Keratinocyte (primary cell): Measurements from ENCODE around the gene NOS1.

Experiments
- EZH2 ChIP-seq: IDR thresholded peaks from one replicate; pipeline ENCODE4 v1.6.1; 2012; ENCODE audit warnings: inconsistent platforms, mild to moderate bottlenecking, low read length, moderate library complexity
- TF ChIP-seq, protein P1 (sequence below), 3 experiments: IDR thresholded peaks in 1 of 3; conservative IDR thresholded peaks in 1 of 3; optimal IDR thresholded peaks in 1 of 3; 2 replicates in 2 of 3; 3 replicates in 1 of 3; pipeline versions ENCODE3 to v1.5.1; 2011; ENCODE audit warnings: low read length in 3 of 3, mild to moderate bottlenecking in 3 of 3, moderate library complexity in 2 of 3, control low read depth in 1 of 3, inconsistent platforms in 1 of 3; ENCODE audit not compliant: insufficient read depth in 2 of 3; ENCODE audit errors: extremely low read depth in 1 of 3

DNA sequence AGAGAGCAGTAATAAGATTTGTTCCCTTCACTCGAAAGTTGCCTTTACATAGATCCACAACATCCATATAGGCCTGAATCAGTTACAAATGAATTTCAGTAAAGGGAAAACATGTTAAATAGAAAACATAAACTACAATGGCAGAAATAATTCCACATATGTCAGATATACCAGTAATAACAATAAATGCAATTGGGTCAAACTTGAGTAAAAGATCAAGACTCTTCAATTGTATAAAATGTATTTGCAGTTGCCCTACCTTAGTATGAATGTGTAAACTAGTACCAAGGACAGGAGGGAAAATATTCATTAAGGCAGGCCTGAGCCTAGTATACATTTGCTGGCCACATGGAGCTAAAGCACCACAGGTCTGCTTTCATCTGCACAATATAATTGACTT is 17.6 kb downstream of the NOS1 start:
- no peak for TF ChIP-seq EZH2
- TF ChIP-seq, protein P1, sequence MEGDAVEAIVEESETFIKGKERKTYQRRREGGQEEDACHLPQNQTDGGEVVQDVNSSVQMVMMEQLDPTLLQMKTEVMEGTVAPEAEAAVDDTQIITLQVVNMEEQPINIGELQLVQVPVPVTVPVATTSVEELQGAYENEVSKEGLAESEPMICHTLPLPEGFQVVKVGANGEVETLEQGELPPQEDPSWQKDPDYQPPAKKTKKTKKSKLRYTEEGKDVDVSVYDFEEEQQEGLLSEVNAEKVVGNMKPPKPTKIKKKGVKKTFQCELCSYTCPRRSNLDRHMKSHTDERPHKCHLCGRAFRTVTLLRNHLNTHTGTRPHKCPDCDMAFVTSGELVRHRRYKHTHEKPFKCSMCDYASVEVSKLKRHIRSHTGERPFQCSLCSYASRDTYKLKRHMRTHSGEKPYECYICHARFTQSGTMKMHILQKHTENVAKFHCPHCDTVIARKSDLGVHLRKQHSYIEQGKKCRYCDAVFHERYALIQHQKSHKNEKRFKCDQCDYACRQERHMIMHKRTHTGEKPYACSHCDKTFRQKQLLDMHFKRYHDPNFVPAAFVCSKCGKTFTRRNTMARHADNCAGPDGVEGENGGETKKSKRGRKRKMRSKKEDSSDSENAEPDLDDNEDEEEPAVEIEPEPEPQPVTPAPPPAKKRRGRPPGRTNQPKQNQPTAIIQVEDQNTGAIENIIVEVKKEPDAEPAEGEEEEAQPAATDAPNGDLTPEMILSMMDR (optimal IDR thresholded peaks at IDR 0.05 in 1 of 3, IDR thresholded peaks at IDR 0.05 in 1 of 3, conservative IDR thresholded peaks at IDR 0.05 in 1 of 3; ENCODE audit: extremely low read depth in 1 of 3, insufficient read depth in 2 of 3, low read length in 3 of 3): no peak
